Hematopoietic multipotent progenitor cell (in vitro differentiated cells): ENCODE measurements around the gene TM6SF1. TPM values are rescaled to one million over a fixed set of nuclear protein-coding genes. Genes with fewer than 3 reads are reported as not detected.
"Not testable (repeated sequence)": the region's sequence is repeated elsewhere in the genome, so short reads cannot be mapped to it uniquely, and the experiment has no call there.

Experiments
- DNase-seq, 3 donors: peaks; one replicate each; pipeline ENCODE4 v3.0.0-alpha.2; 2011 to 2015; ENCODE audit warnings: low read depth in 2 of 3, low spot score in 2 of 3
- total RNA-seq: library from RNA; depleted of rRNA; stranded (reverse); fragments of >200 nt; gene quantifications from one replicate; pipeline ENCODE4 v1.2.3, GENCODE V29; 2012

Gene TM6SF1
- total RNA-seq, result 2.4 TPM

DNA sequence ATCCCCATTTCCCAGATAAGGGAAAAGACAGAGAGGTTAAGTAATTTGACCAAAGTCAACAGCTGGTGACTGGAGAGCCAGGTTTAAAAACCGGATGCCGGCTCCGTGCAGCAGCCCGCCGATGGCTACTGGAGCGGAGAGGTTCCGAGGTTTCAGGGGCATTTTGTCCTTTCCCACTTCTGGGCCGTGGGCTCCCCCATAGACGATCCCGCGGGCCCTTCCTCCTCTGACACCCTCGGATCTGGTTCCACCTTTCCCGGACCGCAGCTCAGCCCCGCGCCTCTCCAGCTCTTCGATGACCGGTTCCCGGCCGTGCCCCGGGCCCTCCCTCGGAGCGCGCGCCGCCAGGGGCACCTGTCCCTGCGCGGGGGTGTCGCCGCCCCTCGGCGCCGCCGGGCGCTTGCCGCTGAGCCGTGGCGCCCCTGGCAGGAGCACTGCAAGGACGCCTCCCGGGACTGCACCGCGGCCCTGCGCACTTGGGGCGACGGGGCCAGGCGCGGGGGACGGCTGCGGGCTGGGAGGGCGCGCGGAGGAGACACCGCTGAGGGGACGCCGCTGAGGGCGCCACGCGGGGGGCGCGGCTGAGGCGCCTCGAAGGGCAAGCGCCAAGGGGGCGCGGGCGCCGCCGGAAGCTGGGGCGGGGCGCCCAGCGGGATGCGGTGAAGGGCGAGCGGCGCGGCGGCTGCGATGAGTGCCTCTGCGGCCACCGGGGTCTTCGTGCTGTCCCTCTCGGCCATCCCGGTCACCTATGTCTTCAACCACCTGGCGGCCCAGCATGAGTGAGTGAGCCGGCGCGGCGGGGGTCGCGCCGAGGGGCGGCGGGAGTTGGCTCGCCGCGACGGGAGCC is at the start of gene TM6SF1:
Gene TM6SF1, plus strand, starts transcription at position 652 of the 847 bp plus-strand sequence. Its CDS starts 36 bp downstream, at position 688.
- peak in 2 of 3 donors; percentile 55 to 61 for DNase-seq

GRCh38 chr15:83057696-83058376 is 49.6 kb upstream of the TM6SF1 start:
- DNase-seq, result no peak

GRCh38 chr15:83061680-83062079 is 45.8 kb upstream of the TM6SF1 start:
- no peak for DNase-seq

- DNase-seq, result no peak
Measured at GRCh38 chr15:83062768-83063180, 44.7 kb upstream of the TM6SF1 start.

DNA sequence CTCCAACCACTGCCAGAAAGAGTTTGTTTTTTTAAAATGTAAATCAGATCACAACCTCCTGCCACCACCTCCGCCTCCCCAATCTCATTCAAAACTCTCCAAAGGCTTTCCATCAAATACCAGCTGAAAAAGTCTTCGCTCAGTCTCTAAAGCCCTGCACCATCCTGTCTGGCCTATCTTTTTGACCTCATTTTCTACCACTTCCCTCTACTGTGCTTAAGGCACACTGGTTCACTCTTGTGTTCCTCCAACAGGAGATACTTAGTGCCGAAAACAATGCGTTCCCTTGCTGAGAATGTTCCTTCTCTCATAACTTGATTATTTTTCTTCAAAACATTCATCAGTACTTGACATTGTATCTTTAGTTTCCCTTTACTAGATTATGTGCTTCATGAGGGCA is 43.9 kb upstream of the TM6SF1 start:
- DNase-seq, result peak in 2 of 3 donors; percentile 31 to 72

- DNase-seq, result no peak
Measured at GRCh38 chr15:83064859-83065258, 42.6 kb upstream of the TM6SF1 start.

DNA sequence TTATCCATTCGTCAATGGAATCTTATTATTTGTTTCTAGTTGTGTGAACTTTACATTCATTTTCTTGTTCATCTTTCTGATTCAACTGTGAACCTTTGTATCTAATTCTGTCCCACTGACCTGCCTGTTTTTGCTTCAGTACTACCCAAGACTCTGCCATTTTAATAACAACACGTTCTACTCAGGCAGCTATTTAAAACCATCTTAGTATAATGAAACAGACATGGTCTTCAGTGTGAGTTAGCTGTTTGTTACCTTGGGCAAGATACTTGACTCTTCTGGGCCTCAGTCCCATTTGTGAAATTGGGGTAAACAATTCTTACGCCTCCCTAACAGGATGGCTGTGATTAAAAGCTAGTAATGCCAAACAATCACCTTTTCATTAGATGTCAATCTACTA is 42.0 kb upstream of the TM6SF1 start:
- DNase-seq, result no peak

GRCh38 chr15:83066034-83066733 is 41.3 kb upstream of the TM6SF1 start:
- DNase-seq, result no peak

DNA sequence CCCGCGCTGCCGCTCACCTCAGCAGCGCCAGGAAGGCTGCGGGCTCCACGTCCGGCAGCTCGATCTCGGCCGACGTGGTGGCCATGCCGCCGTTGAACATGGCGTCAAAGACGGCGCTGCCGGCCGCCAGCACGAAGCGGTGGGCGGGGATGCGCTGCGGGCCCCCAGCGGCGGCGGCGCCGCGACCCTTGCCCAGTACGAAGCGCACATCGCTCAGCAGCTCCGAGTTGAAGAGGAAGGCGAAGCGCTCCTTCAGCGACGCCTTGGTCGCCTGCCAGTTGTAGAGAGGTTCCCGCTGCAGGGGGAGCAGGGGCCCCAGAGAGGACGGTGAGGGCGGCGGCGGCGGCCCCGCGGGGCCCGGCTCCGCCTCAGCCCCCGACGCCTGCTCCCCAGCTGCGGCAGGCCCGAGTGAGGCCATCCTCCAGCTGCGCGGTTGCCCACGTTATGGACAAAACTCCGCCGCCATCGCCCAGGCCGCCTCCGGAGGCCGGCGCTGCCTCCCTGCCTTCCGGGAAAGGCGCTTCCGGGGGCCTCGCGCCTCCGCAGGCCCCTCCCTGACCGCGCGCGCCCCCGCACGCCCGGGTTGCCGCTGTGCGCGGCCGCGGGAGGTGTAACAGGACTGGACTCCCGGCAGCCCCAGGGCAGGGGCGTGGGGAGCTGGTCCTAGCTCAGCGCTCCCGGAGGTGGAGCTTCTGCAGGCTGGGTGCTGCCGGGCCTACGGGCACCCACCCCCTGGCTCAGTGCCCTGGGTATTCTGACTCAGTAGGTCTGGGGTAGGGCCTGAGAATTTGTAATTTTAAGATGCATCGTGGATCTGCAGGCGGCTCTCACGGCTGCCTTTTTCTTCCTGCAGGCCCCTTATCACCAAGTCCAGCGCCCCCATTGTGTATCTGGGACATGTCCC is 40.5 kb upstream of the TM6SF1 start, which contains the start of gene BTBD1:
Gene BTBD1, minus strand, starts transcription at position 519 of the 904 bp plus-strand sequence. Its CDS starts 101 bp downstream, at position 418.
- DNase-seq, result peak; percentile 63 to 82 (median 75)

DNA sequence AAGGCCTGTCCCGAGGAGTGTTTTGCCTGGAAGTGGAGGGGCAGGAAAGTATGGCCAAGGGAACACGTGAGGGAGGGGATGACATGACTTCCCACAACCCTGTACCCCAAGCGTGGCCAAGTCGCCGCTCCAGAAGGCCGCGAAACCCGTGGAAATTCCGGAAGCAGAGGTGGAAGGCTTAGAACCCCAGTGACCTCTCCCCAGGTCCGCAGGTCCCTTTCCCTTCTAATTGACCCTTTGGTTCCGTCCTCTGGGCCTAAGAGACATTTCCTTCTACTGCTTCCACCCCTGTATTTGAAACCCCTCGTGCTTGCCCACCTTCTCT is 39.8 kb upstream of the TM6SF1 start:
- no peak for DNase-seq

- DNase-seq, result no peak
Measured at GRCh38 chr15:83068054-83068453, 39.4 kb upstream of the TM6SF1 start.

DNA sequence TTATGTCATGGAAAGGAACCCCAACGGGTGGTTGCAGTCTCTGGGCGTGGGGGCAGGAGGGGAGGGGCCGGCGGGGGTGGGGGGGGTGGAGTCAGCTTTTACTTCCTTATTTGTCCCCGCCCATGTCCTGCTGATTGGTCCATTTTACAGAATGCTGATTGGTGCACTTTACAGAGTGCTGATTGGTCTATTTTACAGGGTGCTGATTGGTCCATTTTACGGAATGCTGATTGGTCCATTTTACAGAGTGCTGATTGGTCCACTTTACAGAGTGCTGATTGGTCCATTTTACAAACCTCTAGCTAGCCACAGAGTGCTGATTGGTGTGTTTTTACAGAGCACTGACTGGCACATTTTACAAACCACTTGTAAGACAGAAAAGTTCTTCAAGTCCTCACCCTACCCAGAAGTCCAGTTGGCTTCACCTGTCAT is 38.2 kb upstream of the TM6SF1 start:
- peak in 2 of 3 donors; percentile 35 to 67 for DNase-seq

GRCh38 chr15:83077491-83078230 is 29.8 kb upstream of the TM6SF1 start:
- no peak for DNase-seq

- DNase-seq, result no peak
Measured at GRCh38 chr15:83078712-83079111, 28.7 kb upstream of the TM6SF1 start.

DNA sequence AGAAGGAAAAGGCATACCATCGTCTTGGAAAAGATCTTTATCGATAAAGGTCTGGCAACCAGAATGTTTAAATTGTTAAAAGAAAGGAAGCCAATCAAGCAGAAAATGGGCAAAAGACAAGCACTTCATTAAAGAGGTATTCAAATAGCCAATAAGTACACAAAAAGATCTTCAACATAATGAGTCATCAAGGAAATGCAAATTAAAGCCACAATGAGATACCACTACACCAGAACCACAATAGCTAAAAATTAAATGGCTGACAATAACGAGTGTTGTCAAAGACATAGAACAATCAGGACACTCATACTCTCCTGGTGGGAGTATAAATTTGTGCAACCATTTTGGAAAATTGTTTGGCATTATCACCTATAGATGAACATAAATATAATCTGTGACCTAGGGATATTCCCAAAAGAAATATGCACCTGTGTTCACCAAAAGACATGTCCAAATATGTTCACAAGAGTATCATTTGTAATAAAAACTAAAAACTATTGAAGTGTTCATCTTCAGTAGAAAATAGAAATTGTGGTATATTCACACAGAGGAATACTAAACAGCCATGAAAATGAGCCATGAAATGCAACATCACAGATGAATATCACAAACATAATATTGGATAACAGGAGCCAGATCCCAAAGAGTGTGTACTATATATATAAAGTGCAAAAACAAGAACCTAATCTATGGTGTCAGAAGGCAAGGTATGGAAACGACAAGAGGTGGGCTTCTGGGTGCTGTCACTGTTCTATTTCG is 26.0 kb upstream of the TM6SF1 start:
- DNase-seq, result no peak

DNA sequence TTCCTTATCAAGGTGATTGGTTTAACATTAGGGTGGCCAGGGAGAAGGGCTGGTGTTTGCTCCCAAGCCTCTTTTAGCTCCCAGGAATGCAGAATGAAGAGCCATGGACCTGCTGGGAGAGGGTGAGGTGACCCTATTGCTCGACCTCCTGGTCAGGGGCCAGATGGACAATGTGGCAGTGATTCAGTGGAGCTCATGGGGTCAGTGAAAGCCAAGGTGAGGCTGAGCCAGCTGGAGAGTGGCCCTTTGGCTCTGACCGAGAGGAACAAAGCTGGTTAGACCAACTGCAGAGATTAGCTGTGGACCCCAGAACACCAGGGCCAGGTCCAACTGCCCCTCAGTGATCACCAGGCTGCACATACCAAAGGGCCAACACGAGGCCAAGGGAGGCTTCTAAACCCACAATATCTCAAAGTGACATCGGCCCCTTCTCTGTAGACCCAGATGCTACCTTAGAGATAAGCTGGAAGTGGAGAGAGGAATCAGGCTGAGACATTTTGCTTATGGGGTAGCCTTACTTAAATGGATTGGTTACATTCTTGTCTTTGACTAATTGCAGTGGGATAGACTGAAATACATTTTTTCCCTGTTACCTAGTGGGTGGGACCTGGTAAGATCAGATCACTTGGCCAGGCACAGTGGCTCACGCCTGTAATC is 24.6 kb upstream of the TM6SF1 start:
- no peak for DNase-seq

DNA sequence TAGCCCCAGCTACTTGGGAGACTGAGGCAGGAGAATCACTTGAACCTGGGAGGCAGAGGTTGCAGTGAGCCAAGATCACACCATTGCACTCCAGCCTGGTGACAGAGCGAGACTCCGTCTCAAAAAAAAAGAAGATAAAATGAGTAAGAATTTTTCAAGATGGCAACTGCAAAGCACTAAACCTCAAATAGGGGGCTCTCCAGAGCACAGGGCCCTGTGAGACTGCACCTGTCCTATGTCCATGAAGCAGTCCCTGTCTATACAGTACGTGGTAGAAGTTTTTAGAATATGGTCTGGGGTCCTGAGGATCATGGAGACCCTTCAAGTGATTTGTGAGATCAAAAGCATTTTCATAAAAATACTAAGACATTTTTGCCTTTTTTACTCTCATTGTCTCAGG is 22.0 kb upstream of the TM6SF1 start:
- not testable (repeated sequence) for DNase-seq

- DNase-seq, result peak in 1 of 3 donors; percentile 49
Measured at GRCh38 chr15:83085864-83086552, 21.4 kb upstream of the TM6SF1 start.
